HepG2 (cell line): ENCODE measurements around the gene ARHGAP9. TPM values are rescaled to one million over a fixed set of nuclear protein-coding genes. Genes with fewer than 3 reads are reported as not detected.

Experiments used
- CBX2 ChIP-seq, 2 experiments: fragments of 200-600 bp in 1 of 2; sonication (generic); formaldehyde crosslinking in 1 of 2; IDR thresholded peaks; 2 replicates each; pipeline versions ENCODE4 v1.7.0 to v1.8.1; 2018 to 2022; ENCODE audit warnings: low read depth in 2 of 2, low read length in 1 of 2, mild to moderate bottlenecking in 1 of 2, missing genetic modification reagents in 1 of 2
- HHEX ChIP-seq: IDR thresholded peaks from 2 replicates; pipeline ENCODE4 v1.6.1; 2016; ENCODE audit warnings: control low read depth
- JDP2 ChIP-seq: sonication (generic); formaldehyde crosslinking; IDR thresholded peaks from 2 replicates; pipeline ENCODE4 v1.8.1; 2022; ENCODE audit warnings: missing genetic modification reagents, borderline replicate concordance
- NR1H2 ChIP-seq: sonication (generic); formaldehyde crosslinking; IDR thresholded peaks from 2 replicates; pipeline ENCODE4 v1.8.1; 2022; ENCODE audit warnings: low read depth, missing genetic modification reagents, borderline replicate concordance
- RNF2 ChIP-seq: fragments of 450-650 bp; conservative IDR thresholded peaks from 2 replicates; pipeline ENCODE4 v1.6.1; 2016; ENCODE audit warnings: low read depth
- SAP130 ChIP-seq: IDR thresholded peaks from 2 replicates; pipeline ENCODE4 v1.6.1; 2016; ENCODE audit warnings: low read depth
- TARDBP ChIP-seq: sonication (generic); formaldehyde crosslinking; IDR thresholded peaks from 2 replicates; pipeline ENCODE4 v1.8.0; 2022; ENCODE audit warnings: mild to moderate bottlenecking, missing genetic modification reagents
- TBL1XR1 ChIP-seq: fragments of 150-350 bp; IDR thresholded peaks from 2 replicates; pipeline ENCODE4 v1.6.1; 2014; ENCODE audit warnings: borderline replicate concordance, low read length; ENCODE audit not compliant: partially characterized antibody
- TEAD3 ChIP-seq: optimal IDR thresholded peaks from 2 replicates; pipeline ENCODE3; 2016; ENCODE audit warnings: borderline replicate concordance
- YEATS2 ChIP-seq: sonication (generic); formaldehyde crosslinking; IDR thresholded peaks from 2 replicates; pipeline ENCODE4 v1.4.0; 2020; ENCODE audit warnings: missing genetic modification reagents, borderline replicate concordance
- ZBTB20 ChIP-seq: sonication (generic); formaldehyde crosslinking; IDR thresholded peaks from 2 replicates; pipeline ENCODE4 v1.8.1; 2023; ENCODE audit warnings: missing genetic modification reagents, low read depth, mild to moderate bottlenecking, borderline replicate concordance
- ZBTB7B ChIP-seq: sonication (generic); formaldehyde crosslinking; IDR thresholded peaks from 2 replicates; pipeline ENCODE4 v1.4.0; 2020; ENCODE audit warnings: missing genetic modification reagents
- ZBTB8A ChIP-seq: sonication (generic); formaldehyde crosslinking; IDR thresholded peaks from 2 replicates; pipeline ENCODE4 v1.4.0; 2020; ENCODE audit warnings: mild to moderate bottlenecking, low read depth, missing genetic modification reagents, borderline replicate concordance
- ZNF382 ChIP-seq: sonication (generic); formaldehyde crosslinking; IDR thresholded peaks from 2 replicates; pipeline ENCODE4 v1.5.0; 2020; ENCODE audit warnings: missing genetic modification reagents, mild to moderate bottlenecking, borderline replicate concordance
- ZNF430 ChIP-seq: sonication (generic); formaldehyde crosslinking; IDR thresholded peaks from 2 replicates; pipeline ENCODE4 v1.9.0; 2021; ENCODE audit warnings: mild to moderate bottlenecking, missing genetic modification reagents
- ZNF441 ChIP-seq: sonication (generic); formaldehyde crosslinking; IDR thresholded peaks from 2 replicates; pipeline ENCODE4 v1.7.0; 2021; ENCODE audit warnings: missing genetic modification reagents, borderline replicate concordance
- ZNF543 ChIP-seq: sonication (generic); formaldehyde crosslinking; IDR thresholded peaks from 2 replicates; pipeline ENCODE4 v1.4.0; 2020; ENCODE audit warnings: mild to moderate bottlenecking, missing genetic modification reagents
- polyA plus RNA-seq, 8 experiments: library from polyadenylated mRNA; depleted of rRNA in 3 of 8; stranded (reverse) in 7 of 8; unstranded in 1 of 8; fragments of >200 nt; fragmentation: Illumina TruSeq in 4 of 8; extraction: Trizol in 4 of 8; gene quantifications; 2 replicates each; pipeline versions ENCODE4 v1.2.1 to v1.2.3, GENCODE V29; 2011 to 2016; ENCODE audit warnings: low read depth in 4 of 8, missing spikeins in 1 of 8, mixed read lengths in 1 of 8; ENCODE audit not compliant: insufficient read depth in 1 of 8
- total RNA-seq, 5 experiments: library from RNA; depleted of rRNA; stranded (reverse); fragments of >200 nt; fragmentation: Illumina TruSeq; extraction: Trizol; gene quantifications; 2 replicates each; pipeline ENCODE4 v1.2.3, GENCODE V29; 2016; ENCODE audit warnings: low read depth in 1 of 5
- TF ChIP-seq, protein P1 (sequence below): fragments of 450-650 bp; IDR thresholded peaks from 2 replicates; pipeline ENCODE4 v1.6.1; 2016
- TF ChIP-seq, protein P2 (sequence below): sonication (generic); formaldehyde crosslinking; IDR thresholded peaks from 2 replicates; pipeline ENCODE4 v1.4.0; 2020; ENCODE audit warnings: missing genetic modification reagents, low read depth, mild to moderate bottlenecking, borderline replicate concordance
- TF ChIP-seq, protein P3 (sequence below): sonication (generic); formaldehyde crosslinking; IDR thresholded peaks from 2 replicates; pipeline ENCODE4 v1.9.0; 2021; ENCODE audit warnings: missing genetic modification reagents, mild to moderate bottlenecking, borderline replicate concordance
- TF ChIP-seq, protein P4 (sequence below): sonication (generic); formaldehyde crosslinking; IDR thresholded peaks from 2 replicates; pipeline ENCODE4 v1.4.0; 2020; ENCODE audit warnings: mild to moderate bottlenecking, low read depth, missing genetic modification reagents
- TF ChIP-seq, protein P5 (sequence below): sonication (generic); formaldehyde crosslinking; IDR thresholded peaks from 2 replicates; pipeline ENCODE4 v1.5.0; 2020; ENCODE audit warnings: mild to moderate bottlenecking, missing genetic modification reagents
- TF ChIP-seq, protein P6 (sequence below): IDR thresholded peaks from 2 replicates; pipeline ENCODE4 v1.6.1; 2016; ENCODE audit warnings: mild to moderate bottlenecking, missing biosample characterization, missing genetic modification reagents

Gene ARHGAP9
- total and polyA plus RNA-seq, 2 of the 13 experiments (the other 11 are each of a cell fraction or from before 2014, with no cell fraction given): 0.18 to 1.2 TPM

DNA sequence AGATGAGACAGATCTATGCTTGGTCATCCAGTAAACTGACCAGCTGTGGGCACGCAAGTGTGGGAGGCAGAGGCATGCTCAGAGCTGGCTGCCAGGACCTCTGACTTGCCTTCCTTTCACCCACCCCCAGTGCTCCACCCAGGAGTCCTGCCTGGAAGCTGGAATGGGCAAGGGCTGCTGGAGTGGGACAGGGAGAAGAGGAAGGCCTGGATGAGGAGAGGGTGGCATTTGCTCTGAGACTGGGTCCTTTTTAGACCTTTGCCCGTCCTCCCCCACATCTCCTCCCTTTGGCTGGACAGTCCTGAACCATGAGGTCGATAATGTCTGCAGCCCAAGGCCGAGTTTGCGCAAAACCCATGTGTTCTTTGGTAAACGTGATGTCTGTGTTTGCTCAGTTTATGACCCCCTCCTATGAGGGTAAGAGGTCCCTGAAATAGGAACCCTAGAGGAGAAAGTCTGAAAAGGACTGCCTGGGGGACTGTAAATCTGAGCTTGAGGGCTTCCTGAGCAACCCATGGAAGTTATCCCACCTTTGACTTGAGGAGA is 28.4 kb downstream of the ARHGAP9 start (continued):
- no peak for TF ChIP-seq NR1H2 (CRISPR knock-in tag)
- peak; percentile 96 for TF ChIP-seq SAP130 (CRISPR knock-in tag)
- TF ChIP-seq TEAD3 (CRISPR knock-in tag): peak; percentile 78
- TF ChIP-seq, protein P1, sequence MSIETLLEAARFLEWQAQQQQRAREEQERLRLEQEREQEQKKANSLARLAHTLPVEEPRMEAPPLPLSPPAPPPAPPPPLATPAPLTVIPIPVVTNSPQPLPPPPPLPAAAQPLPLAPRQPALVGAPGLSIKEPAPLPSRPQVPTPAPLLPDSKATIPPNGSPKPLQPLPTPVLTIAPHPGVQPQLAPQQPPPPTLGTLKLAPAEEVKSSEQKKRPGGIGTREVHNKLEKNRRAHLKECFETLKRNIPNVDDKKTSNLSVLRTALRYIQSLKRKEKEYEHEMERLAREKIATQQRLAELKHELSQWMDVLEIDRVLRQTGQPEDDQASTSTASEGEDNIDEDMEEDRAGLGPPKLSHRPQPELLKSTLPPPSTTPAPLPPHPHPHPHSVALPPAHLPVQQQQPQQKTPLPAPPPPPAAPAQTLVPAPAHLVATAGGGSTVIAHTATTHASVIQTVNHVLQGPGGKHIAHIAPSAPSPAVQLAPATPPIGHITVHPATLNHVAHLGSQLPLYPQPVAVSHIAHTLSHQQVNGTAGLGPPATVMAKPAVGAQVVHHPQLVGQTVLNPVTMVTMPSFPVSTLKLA: peak; percentile 66
- peak; percentile 89; the same call in 1 of the 2 replicates for TF ChIP-seq ZBTB8A (CRISPR knock-in tag)
- TF ChIP-seq ZBTB7B (CRISPR knock-in tag): peak; percentile 98
- no peak for TF ChIP-seq CBX2 (IDR thresholded peaks at IDR 0.05; ENCODE audit: low read depth, low read length)
- TF ChIP-seq CBX2 (CRISPR knock-in tag; IDR thresholded peaks at IDR 0.05; ENCODE audit: low read depth): no peak
- TF ChIP-seq, protein P2, sequence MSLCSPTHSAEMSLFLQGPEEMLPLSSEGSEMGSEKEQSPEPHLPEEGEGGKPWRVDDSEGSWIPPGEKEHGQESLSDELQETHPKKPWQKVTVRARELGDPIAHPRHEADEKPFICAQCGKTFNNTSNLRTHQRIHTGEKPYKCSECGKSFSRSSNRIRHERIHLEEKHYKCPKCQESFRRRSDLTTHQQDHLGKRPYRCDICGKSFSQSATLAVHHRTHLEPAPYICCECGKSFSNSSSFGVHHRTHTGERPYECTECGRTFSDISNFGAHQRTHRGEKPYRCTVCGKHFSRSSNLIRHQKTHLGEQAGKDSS (CRISPR knock-in tag): peak; percentile 85; the same call in 1 of the 2 replicates
- TF ChIP-seq, protein P3, sequence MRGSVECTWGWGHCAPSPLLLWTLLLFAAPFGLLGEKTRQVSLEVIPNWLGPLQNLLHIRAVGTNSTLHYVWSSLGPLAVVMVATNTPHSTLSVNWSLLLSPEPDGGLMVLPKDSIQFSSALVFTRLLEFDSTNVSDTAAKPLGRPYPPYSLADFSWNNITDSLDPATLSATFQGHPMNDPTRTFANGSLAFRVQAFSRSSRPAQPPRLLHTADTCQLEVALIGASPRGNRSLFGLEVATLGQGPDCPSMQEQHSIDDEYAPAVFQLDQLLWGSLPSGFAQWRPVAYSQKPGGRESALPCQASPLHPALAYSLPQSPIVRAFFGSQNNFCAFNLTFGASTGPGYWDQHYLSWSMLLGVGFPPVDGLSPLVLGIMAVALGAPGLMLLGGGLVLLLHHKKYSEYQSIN (CRISPR knock-in tag): no peak
- TF ChIP-seq ZNF543 (CRISPR knock-in tag): peak; percentile 73; the same call in 1 of the 2 replicates
- no peak for TF ChIP-seq RNF2
- TF ChIP-seq TARDBP: peak; percentile 99
- TF ChIP-seq, protein P4, sequence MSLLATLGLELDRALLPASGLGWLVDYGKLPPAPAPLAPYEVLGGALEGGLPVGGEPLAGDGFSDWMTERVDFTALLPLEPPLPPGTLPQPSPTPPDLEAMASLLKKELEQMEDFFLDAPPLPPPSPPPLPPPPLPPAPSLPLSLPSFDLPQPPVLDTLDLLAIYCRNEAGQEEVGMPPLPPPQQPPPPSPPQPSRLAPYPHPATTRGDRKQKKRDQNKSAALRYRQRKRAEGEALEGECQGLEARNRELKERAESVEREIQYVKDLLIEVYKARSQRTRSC: 0 out of 2 replicates have a peak, but pooled peaks have one; percentile 40
- 0 out of 2 replicates have a peak, but pooled peaks have one; percentile 66 for TF ChIP-seq ZBTB20 (CRISPR knock-in tag)
- peak; percentile 70 for TF ChIP-seq HHEX
- TF ChIP-seq ZNF441 (CRISPR knock-in tag): 0 out of 2 replicates have a peak, but pooled peaks have one; percentile 27
- peak; percentile 81; the same call in 1 of the 2 replicates for TF ChIP-seq YEATS2 (CRISPR knock-in tag)
- TF ChIP-seq, protein P5, sequence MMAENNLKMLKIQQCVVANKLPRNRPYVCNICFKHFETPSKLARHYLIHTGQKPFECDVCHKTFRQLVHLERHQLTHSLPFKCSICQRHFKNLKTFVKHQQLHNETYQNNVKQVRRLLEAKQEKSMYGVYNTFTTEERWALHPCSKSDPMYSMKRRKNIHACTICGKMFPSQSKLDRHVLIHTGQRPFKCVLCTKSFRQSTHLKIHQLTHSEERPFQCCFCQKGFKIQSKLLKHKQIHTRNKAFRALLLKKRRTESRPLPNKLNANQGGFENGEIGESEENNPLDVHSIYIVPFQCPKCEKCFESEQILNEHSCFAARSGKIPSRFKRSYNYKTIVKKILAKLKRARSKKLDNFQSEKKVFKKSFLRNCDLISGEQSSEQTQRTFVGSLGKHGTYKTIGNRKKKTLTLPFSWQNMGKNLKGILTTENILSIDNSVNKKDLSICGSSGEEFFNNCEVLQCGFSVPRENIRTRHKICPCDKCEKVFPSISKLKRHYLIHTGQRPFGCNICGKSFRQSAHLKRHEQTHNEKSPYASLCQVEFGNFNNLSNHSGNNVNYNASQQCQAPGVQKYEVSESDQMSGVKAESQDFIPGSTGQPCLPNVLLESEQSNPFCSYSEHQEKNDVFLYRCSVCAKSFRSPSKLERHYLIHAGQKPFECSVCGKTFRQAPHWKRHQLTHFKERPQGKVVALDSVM (CRISPR knock-in tag): peak; percentile 18; the same call in 1 of the 2 replicates
- no peak for TF ChIP-seq ZNF382
- peak; percentile 85; the same call in 1 of the 2 replicates for TF ChIP-seq ZNF430
- TF ChIP-seq JDP2 (CRISPR knock-in tag): no peak; the same call in 1 of the 2 replicates
- TF ChIP-seq TBL1XR1: peak; percentile 99
- TF ChIP-seq, protein P6, sequence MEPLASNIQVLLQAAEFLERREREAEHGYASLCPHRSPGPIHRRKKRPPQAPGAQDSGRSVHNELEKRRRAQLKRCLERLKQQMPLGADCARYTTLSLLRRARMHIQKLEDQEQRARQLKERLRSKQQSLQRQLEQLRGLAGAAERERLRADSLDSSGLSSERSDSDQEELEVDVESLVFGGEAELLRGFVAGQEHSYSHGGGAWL (CRISPR knock-in tag): peak; percentile 65; the same call in 1 of the 2 replicates
